ENCODE results near the gene ZNF444.

GRCh38 chr19:56174550-56174949 is 33.5 kb downstream of the ZNF444 start:
- TF ChIP-seq GATA3 (IDR thresholded peaks at IDR 0.05; ENCODE audit: low read depth, low read length) (no peak), GATA2 (IDR thresholded peaks at IDR 0.05; ENCODE audit: low read depth, low read length) (no peak)

All from SH-SY5Y (cell line).